ENCODE data around the gene FAM124A. TPM values are rescaled to one million over a fixed set of nuclear protein-coding genes. Genes with fewer than 3 reads are reported as not detected.
"Not testable (repeated sequence)": the region's sequence is repeated elsewhere in the genome, so short reads cannot be mapped to it uniquely, and the experiment has no call there.

Gene FAM124A
- total RNA-seq, 3 donors from 2014 or later (not counting 1 experiment from before 2014, with no cell fraction given), result not detected

DNA sequence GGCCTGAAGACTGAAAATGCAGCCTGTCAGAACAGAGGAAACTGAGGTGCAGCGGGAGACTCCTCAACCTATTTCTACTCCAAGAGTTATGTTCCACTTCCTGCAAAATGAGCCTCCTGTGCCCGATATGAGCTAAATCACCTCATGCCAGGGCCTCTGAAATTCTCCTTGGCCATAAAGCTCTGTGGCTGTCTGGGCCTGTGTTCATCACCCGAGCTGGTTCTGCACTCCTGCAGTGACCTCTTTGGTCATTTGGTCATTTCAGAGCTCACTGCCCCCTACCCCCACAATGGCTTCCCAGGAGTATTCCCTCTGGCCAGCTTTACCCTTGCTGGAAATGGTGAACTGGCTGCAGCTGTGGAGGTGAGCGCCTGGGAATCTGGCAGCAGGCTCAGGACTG is 65.6 kb downstream of the FAM124A start:
- Mint-ChIP-seq H3K4me3 (no peak overlapping the region), H3K27ac (no peak overlapping the region), H3K9me3 (no peaks in the 10 kb centered on the region), H3K4me1 (no peaks in the 10 kb centered on the region), H3K36me3 (no peaks in the 10 kb centered on the region), H3K27me3 (ENCODE audit: low read depth in 2 of 2) (no peaks in the 10 kb centered on the region)
- 88% methylated on average over 4 of the region's 4 CpGs for WGBS (ENCODE audit: insufficient coverage)
- no peaks in the 10 kb centered on the region for H3K9me3 ChIP-seq (ENCODE audit: control insufficient read depth, insufficient read depth, low read length)
- ATAC-seq (no peak), DNase-seq (no peak)
- no peak overlapping the region for H3K4me3 ChIP-seq (ENCODE audit: low read length)
- intact Hi-C loops (cut with micrococcal nuclease), result no loop called here
- peaks cover 2% of the 10 kb centered on the region for H3K4me1 ChIP-seq (ENCODE audit: control insufficient read depth, insufficient read depth, low read length)
- H3K27me3 ChIP-seq (ENCODE audit: control insufficient read depth, insufficient read depth, low read length), result no peaks in the 10 kb centered on the region
- no peak overlapping the region for H3K27ac ChIP-seq (ENCODE audit: low read length)
- no peak for TF ChIP-seq CTCF (IDR thresholded peaks at IDR 0.05)
- H3K36me3 ChIP-seq (ENCODE audit: control insufficient read depth, insufficient read depth, low read length), result no peaks in the 10 kb centered on the region

DNA sequence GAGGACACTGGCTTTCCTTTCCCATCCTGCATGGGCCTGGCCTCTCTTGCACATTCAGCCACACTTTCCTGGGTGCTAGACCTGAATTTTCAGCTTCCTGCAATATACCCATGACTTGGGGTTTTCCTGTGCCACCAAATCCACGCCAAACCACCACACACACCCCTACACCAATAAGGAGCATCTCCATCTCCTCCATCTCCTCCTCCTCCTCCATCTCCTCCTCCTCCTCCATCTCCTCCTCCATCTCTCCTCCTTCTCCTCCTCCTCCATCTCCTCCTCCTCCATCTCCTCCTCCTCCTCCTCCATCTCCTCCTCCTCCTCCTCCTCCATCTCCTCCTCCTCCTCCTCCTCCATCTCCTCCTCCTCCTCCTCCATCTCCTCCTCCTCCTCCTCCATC is 66.1 kb downstream of the FAM124A start:
- H3K36me3 ChIP-seq (ENCODE audit: control insufficient read depth, insufficient read depth, low read length); H3K9me3 Mint-ChIP-seq; H3K27ac ChIP-seq (ENCODE audit: low read length); H3K4me1 ChIP-seq (ENCODE audit: control insufficient read depth, insufficient read depth, low read length); H3K9me3 ChIP-seq (ENCODE audit: control insufficient read depth, insufficient read depth, low read length); H3K27ac Mint-ChIP-seq; H3K4me3 ChIP-seq (ENCODE audit: low read length); H3K4me1 Mint-ChIP-seq; ATAC-seq; DNase-seq; H3K4me3 Mint-ChIP-seq; H3K27me3 ChIP-seq (ENCODE audit: control insufficient read depth, insufficient read depth, low read length); intact Hi-C loops (cut with micrococcal nuclease); H3K36me3 Mint-ChIP-seq; H3K27me3 Mint-ChIP-seq (ENCODE audit: low read depth in 2 of 2): not testable (repeated sequence)
- WGBS (ENCODE audit: insufficient coverage), result 54% methylated on average over 1 of the region's 1 CpG

- ATAC-seq (no peak), DNase-seq (no peak)
- H3K27me3 Mint-ChIP-seq (ENCODE audit: low read depth in 2 of 2), result no peaks in the 10 kb centered on the region
- WGBS (ENCODE audit: insufficient coverage), result 91% methylated on average over 5 of the region's 5 CpGs
- H3K36me3 Mint-ChIP-seq, result no peaks in the 10 kb centered on the region
- H3K27ac Mint-ChIP-seq, result no peak overlapping the region
- no peaks in the 10 kb centered on the region for H3K9me3 Mint-ChIP-seq
- Histone ChIP-seq H3K9me3 (ENCODE audit: control insufficient read depth, insufficient read depth, low read length) (no peaks in the 10 kb centered on the region), H3K27me3 (ENCODE audit: control insufficient read depth, insufficient read depth, low read length) (no peaks in the 10 kb centered on the region), H3K36me3 (ENCODE audit: control insufficient read depth, insufficient read depth, low read length) (no peaks in the 10 kb centered on the region), H3K27ac (ENCODE audit: low read length) (no peak overlapping the region), H3K4me3 (ENCODE audit: low read length) (no peak overlapping the region), H3K4me1 (ENCODE audit: control insufficient read depth, insufficient read depth, low read length) (peaks cover under 1% of the 10 kb centered on the region)
- no peak overlapping the region for H3K4me3 Mint-ChIP-seq
- intact Hi-C loops (cut with micrococcal nuclease), result no loop called here
- no peak for TF ChIP-seq CTCF (IDR thresholded peaks at IDR 0.05)
- H3K4me1 Mint-ChIP-seq, result no peaks in the 10 kb centered on the region
Observed at GRCh38 chr13:51291341-51291740, 69.1 kb downstream of the FAM124A start.

DNA sequence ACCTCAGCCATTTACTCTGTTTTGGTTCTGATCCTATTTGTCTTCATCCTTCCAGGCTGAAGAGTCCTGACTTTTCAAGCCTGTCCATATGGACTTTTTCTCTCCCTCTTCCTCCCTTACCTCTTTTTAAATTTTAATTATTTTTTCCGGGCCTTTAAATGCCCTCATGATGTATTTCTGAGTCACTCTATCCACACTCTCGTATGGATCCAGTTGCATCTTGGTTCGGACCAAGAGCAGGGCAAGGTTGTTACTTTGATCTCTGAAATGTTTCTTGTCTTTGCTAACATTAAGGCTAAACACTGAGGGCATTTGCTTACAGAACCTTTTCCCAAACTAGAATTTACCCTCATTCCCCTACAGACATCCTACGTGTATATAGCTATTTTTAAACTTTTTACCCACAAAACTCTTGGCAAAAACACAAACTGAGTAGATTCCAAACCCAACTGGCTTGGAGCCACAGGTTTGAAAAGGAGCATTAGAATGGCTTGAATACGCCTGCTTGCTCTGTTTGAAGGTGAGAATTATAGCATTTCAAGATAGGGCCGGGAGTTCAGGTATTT is 69.9 kb downstream of the FAM124A start:
- Mint-ChIP-seq H3K4me3 (no peak overlapping the region), H3K36me3 (no peaks in the 10 kb centered on the region), H3K4me1 (no peaks in the 10 kb centered on the region), H3K27ac (no peak overlapping the region), H3K27me3 (ENCODE audit: low read depth in 2 of 2) (no peaks in the 10 kb centered on the region), H3K9me3 (no peaks in the 10 kb centered on the region)
- no peaks in the 10 kb centered on the region for H3K9me3 ChIP-seq (ENCODE audit: control insufficient read depth, insufficient read depth, low read length)
- intact Hi-C loops (cut with micrococcal nuclease), result no loop called here
- H3K4me3 ChIP-seq (ENCODE audit: low read length), result no peak overlapping the region
- no peak overlapping the region for H3K27ac ChIP-seq (ENCODE audit: low read length)
- no peak for ATAC-seq
- WGBS (ENCODE audit: insufficient coverage), result 88% methylated on average over 6 of the region's 6 CpGs
- no peak for DNase-seq
- H3K4me1 ChIP-seq (ENCODE audit: control insufficient read depth, insufficient read depth, low read length), result no peaks in the 10 kb centered on the region
- no peaks in the 10 kb centered on the region for H3K27me3 ChIP-seq (ENCODE audit: control insufficient read depth, insufficient read depth, low read length)
- H3K36me3 ChIP-seq (ENCODE audit: control insufficient read depth, insufficient read depth, low read length), result no peaks in the 10 kb centered on the region
- TF ChIP-seq CTCF (IDR thresholded peaks at IDR 0.05), result no peak

All from natural killer cell (primary cell).